Sigmoid colon (tissue), 7 donors: ENCODE data around the gene MCIDAS. TPM values are rescaled to one million over a fixed set of nuclear protein-coding genes. Genes with fewer than 3 reads are reported as not detected.

Experiments
- DNase-seq: peaks from one replicate; pipeline ENCODE4 v3.0.0-alpha.2; 2019
- H3K27ac ChIP-seq, 4 donors: fragments of 200-600 bp; sonication (generic); one replicate each; pipeline ENCODE4 v1.5.1; 2016 to 2019; ENCODE audit warnings: mild to moderate bottlenecking in 1 of 4
- H3K27me3 ChIP-seq, 3 donors: fragments of 200-600 bp; sonication (generic); one replicate each; pipeline ENCODE4 v1.5.1; 2019; ENCODE audit warnings: mild to moderate bottlenecking in 1 of 3
- H3K36me3 ChIP-seq, 4 donors: fragments of 200-600 bp; sonication (generic); one replicate each; pipeline ENCODE4 v1.5.1; 2016 to 2019
- H3K4me1 ChIP-seq, 4 donors: fragments of 200-600 bp; sonication (generic); one replicate each; pipeline ENCODE4 v1.5.1; 2017 to 2019
- H3K4me3 ChIP-seq, 4 donors: fragments of 200-600 bp; sonication (generic); one replicate each; pipeline ENCODE4 v1.5.1; 2017 to 2019; ENCODE audit warnings: mild to moderate bottlenecking in 2 of 4, moderate library complexity in 1 of 4
- H3K9me3 ChIP-seq, 4 donors: fragments of 200-600 bp in 3 of 4; sonication (generic) in 3 of 4; one replicate each; pipeline versions ENCODE4 v1.5.1 to v1.6.1; 2013 to 2019
- EP300 ChIP-seq, 4 donors: sonication (generic); formaldehyde crosslinking; IDR thresholded peaks; one replicate each; pipeline ENCODE4 v1.6.1; 2017; ENCODE audit warnings: antibody characterized with exemption in 4 of 4
- POLR2A ChIP-seq, 2 donors: fragments of 450-650 bp; IDR thresholded peaks; one replicate each; pipeline ENCODE4 v1.6.1; 2016; ENCODE audit warnings: antibody characterized with exemption in 2 of 2, mild to moderate bottlenecking in 2 of 2, moderate library complexity in 2 of 2
- POLR2AphosphoS5 ChIP-seq, 4 donors: sonication (generic); formaldehyde crosslinking; IDR thresholded peaks; one replicate each; pipeline ENCODE4 v1.6.1; 2017; ENCODE audit warnings: antibody characterized with exemption in 4 of 4
- WGBS, 2 donors: extraction: QIAGEN DNeasy Blood & Tissue Kit; methylation state at CpG; one replicate each; pipeline ENCODE4 v1.1.7; 2013; 5-methylcytosine and 5-hydroxymethylcytosine counted together
- intact Hi-C: fragments of 100-400 bp; cut with DNase I; formaldehyde crosslinking; loops from one replicate; pipeline ENCODE4 v1.15.1; 2023
- polyA plus RNA-seq, 3 donors: library from polyadenylated mRNA; stranded (reverse); fragments of 200-250 nt; gene quantifications; one replicate each; pipeline ENCODE4 v1.2.3, GENCODE V29; 2013
- total RNA-seq, 4 donors: library from RNA; depleted of rRNA; stranded (reverse); fragments of >200 nt; gene quantifications; one replicate each; pipeline ENCODE4 v1.1.0, GENCODE V29; 2016
- TF ChIP-seq, protein P1 (sequence below), 4 experiments: fragments of 450-650 bp in 3 of 4; fragments of 200-600 bp in 1 of 4; IDR thresholded peaks; one replicate each; pipeline ENCODE4 v1.5.1; 2016 to 2019; ENCODE audit warnings: antibody characterized with exemption in 4 of 4, mild to moderate bottlenecking in 3 of 4, moderate library complexity in 2 of 4
- donor health status: healthy with polysubstance abuse.
- donor health status: Bipolar disorder and iron deficiency.
- donor health status: healthy.

Gene MCIDAS
- total and polyA plus RNA-seq, 7 donors = 0.15 to 3.6 TPM; not detected in 5

- TF ChIP-seq, protein P1, sequence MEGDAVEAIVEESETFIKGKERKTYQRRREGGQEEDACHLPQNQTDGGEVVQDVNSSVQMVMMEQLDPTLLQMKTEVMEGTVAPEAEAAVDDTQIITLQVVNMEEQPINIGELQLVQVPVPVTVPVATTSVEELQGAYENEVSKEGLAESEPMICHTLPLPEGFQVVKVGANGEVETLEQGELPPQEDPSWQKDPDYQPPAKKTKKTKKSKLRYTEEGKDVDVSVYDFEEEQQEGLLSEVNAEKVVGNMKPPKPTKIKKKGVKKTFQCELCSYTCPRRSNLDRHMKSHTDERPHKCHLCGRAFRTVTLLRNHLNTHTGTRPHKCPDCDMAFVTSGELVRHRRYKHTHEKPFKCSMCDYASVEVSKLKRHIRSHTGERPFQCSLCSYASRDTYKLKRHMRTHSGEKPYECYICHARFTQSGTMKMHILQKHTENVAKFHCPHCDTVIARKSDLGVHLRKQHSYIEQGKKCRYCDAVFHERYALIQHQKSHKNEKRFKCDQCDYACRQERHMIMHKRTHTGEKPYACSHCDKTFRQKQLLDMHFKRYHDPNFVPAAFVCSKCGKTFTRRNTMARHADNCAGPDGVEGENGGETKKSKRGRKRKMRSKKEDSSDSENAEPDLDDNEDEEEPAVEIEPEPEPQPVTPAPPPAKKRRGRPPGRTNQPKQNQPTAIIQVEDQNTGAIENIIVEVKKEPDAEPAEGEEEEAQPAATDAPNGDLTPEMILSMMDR (IDR thresholded peaks at IDR 0.05) = no peak
- no peak for TF ChIP-seq POLR2A (IDR thresholded peaks at IDR 0.05)
- TF ChIP-seq POLR2AphosphoS5 (IDR thresholded peaks at IDR 0.05) = no peak
- TF ChIP-seq EP300 (IDR thresholded peaks at IDR 0.05) = no peak
- Histone ChIP-seq H3K4me3 (peak overlapping the region; percentile 24 to 46 (median 44)), H3K36me3 (no peaks in the 10 kb centered on the region), H3K27me3 (peaks cover 32 to 91% (median 46%) of the 10 kb centered on the region in 3 donors), H3K9me3 (no peaks in the 10 kb centered on the region), H3K4me1 (peaks cover 2 to 30% (median 28%) of the 10 kb centered on the region in 4 donors), H3K27ac (no peak overlapping the region)
- WGBS, 2 donors = 6% methylated on average over 8 of the region's 8 CpGs
- DNase-seq = no peak
- intact Hi-C loops = loop anchor here (2.0 to 5.0 kb wide), 3 partner anchors 59 to 539 kb away; partner anchors contain the start of genes CCNO, DHX29, MTREX and SLC38A9
Observed at GRCh38 chr5:55173687-55174230, 53.4 kb downstream of the MCIDAS start.

DNA sequence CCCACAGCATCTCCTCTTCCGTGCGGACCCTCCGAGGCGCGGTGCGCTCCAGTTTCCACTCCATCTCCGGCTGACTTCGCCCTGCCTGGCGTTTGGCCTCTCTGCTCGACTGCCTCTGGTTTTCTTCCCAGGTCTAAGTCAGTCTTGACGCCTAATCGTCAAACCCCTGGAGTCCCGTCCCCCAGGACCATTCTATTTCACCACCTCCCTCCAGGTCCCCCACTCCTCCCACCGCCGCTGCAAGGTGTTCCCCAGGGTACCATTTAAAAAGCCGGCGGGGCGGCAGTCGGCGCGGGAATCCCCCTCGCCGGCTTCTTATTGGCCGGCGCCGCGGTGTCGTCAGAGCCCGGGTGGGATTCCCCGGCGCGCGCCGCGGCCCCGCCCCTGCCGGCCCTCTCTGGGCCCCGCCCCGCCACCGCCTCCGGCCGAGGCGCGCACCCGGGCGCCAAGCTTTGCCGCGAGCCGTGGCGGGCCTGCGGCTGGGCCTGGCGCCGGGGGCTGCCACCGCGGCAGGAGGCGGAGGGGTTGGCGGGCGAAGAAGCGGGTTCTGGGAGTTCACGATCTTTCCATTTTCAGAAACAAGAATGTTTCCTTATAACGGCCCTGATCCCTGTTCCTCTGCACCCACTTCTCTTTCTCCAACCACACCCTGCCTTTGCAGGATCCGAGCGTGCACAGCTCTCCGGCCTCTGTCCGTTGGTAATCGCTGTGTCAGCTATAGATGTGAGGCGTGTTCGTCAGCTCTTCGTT is 54.0 kb downstream of the MCIDAS start, which contains the start of gene CDC20B:
CDC20B (minus strand) TSS at position 241 of the 750 bp plus-strand sequence; CDS start at position 64, 177 bp downstream.
- Histone ChIP-seq H3K4me1 (peaks cover 2 to 30% (median 28%) of the 10 kb centered on the region in 4 donors), H3K36me3 (no peaks in the 10 kb centered on the region), H3K9me3 (no peaks in the 10 kb centered on the region), H3K27ac (no peak within 1 kb of the TSS), H3K4me3 (peak within 1 kb of the TSS; percentile 30 to 46 (median 44)), H3K27me3 (peaks cover 32 to 86% (median 45%) of the 10 kb centered on the region in 3 donors)
- WGBS, 2 donors = 1% methylated on average over 69 of the region's 69 CpGs
- no peak for TF ChIP-seq EP300 (IDR thresholded peaks at IDR 0.05)
- TF ChIP-seq POLR2AphosphoS5 (IDR thresholded peaks at IDR 0.05) = peak in 2 of 4 donors; percentile 27 to 36
- TF ChIP-seq POLR2A (IDR thresholded peaks at IDR 0.05) = no peak
- TF ChIP-seq, protein P1 (IDR thresholded peaks at IDR 0.05) = no peak
- peak; percentile 78 for DNase-seq
- intact Hi-C loops = loop anchor here (5.0 kb wide), 2 partner anchors 134 to 539 kb away; partner anchors contain the start of genes DHX29, MTREX and SLC38A9

DNA sequence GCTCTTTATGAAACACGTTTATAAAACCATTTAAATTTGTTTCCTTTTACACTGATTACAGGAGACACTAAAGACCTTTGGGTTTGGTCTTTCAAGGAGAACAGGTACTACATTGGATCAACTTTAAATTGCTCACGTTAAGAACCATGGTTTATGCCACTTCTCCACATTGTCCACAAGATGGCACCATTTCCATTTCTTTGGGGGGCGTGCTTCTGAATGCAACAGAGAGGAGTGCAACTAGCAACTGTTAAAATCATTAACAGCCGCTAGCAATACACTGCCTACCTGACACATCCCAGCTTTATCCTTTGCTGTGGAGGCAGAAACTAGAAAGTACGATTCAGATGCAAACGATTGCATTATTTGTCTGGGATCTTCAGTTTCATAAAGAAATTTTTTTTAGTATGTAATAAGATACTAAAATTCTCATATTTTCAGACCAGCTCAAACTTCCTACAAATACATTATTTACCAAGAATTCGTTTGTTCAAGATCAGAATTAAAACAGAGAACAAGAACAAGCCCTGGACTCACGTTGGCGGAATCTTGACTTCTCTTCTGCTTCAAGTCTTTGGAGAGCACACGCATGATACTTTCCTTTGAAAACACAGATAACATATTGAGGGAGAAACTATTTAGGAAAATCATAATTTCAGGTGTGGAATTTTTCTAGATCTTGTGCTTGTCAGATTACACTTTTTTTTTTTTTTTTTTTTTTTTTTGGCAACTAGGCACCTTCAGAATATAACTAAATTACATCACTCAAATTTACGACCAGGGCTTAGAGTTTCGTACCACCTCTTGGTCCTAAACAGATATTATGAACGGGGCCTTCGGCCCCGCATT is 54.8 kb downstream of the MCIDAS start:
- peak; percentile 73 for DNase-seq
- peak in 3 of 4 donors; percentile 3 to 69 (median 45) for TF ChIP-seq POLR2AphosphoS5 (IDR thresholded peaks at IDR 0.05)
- TF ChIP-seq EP300 (IDR thresholded peaks at IDR 0.05) = no peak
- TF ChIP-seq POLR2A (IDR thresholded peaks at IDR 0.05) = no peak
- TF ChIP-seq, protein P1 (IDR thresholded peaks at IDR 0.05) = peak; percentile 51 to 85 (median 70)
- Histone ChIP-seq H3K36me3 (no peaks in the 10 kb centered on the region), H3K9me3 (no peaks in the 10 kb centered on the region), H3K27me3 (peaks cover 32 to 78% (median 36%) of the 10 kb centered on the region in 3 donors), H3K4me1 (peaks cover 2 to 30% (median 28%) of the 10 kb centered on the region in 4 donors), H3K27ac (no peak overlapping the region), H3K4me3 (peak overlapping the region; percentile 30 to 46 (median 44))
- 3 to 7% methylated on average over 15 of the region's 15 CpGs for WGBS, 2 donors
- intact Hi-C loops = loop anchor here (5.0 kb wide), 2 partner anchors 135 to 540 kb away; partner anchors contain the start of genes DHX29, MTREX and SLC38A9

DNA sequence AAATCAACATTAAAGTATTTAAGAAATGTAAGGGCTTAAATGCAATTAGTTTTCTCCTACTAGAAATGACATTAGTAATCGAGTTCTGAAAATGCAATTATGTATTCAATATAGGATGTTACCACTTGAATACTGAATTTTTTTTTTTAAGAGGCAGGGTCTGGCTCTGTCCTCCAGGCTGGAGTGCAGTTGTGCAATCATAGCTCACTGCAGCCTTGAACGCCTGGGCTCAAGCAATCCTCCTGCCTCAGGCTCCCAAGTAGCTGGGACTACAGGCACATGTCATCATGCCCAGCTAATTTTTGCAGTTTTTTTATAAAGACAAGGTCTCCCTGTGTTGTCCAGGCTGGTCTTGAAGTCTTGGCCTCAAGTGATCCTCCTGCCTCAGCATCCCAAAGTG is 55.6 kb downstream of the MCIDAS start:
- no peak overlapping the region for H3K4me3 ChIP-seq
- intact Hi-C loops = loop anchor here (5.0 kb wide), 2 partner anchors 136 to 541 kb away; partner anchors contain the start of genes DHX29, MTREX and SLC38A9
- 35 to 43% methylated on average over 2 of the region's 2 CpGs for WGBS, 2 donors
- no peak overlapping the region for H3K27ac ChIP-seq
- H3K4me1 ChIP-seq = peaks cover 2 to 27% (median 25%) of the 10 kb centered on the region in 4 donors
- DNase-seq = no peak
- peaks cover 25 to 70% (median 28%) of the 10 kb centered on the region in 3 donors for H3K27me3 ChIP-seq
- TF ChIP-seq EP300 (IDR thresholded peaks at IDR 0.05) = no peak
- no peak for TF ChIP-seq POLR2A (IDR thresholded peaks at IDR 0.05)
- TF ChIP-seq, protein P1 (IDR thresholded peaks at IDR 0.05) = no peak
- TF ChIP-seq POLR2AphosphoS5 (IDR thresholded peaks at IDR 0.05) = no peak
- H3K36me3 ChIP-seq = no peaks in the 10 kb centered on the region
- no peaks in the 10 kb centered on the region for H3K9me3 ChIP-seq
